GM18861 (cell line): ENCODE measurements around the gene CRIP1.

Experiments used
- ATAC-seq: cut with Tn5 transposase; IDR thresholded peaks from one replicate; pipeline ENCODE4 v1.9.1; 2021; ENCODE audit not compliant: unreplicated experiment

Gene CRIP1

GRCh38 chr14:105492031-105492970 is 5.6 kb downstream of the CRIP1 start:
- no peak for ATAC-seq

- ATAC-seq = no peak
Measured at GRCh38 chr14:105492971-105493871, 6.5 kb downstream of the CRIP1 start.

- no peak for ATAC-seq
Measured at GRCh38 chr14:105493921-105494605, 7.4 kb downstream of the CRIP1 start.

- ATAC-seq = no peak
Measured at GRCh38 chr14:105494606-105494929, 7.9 kb downstream of the CRIP1 start.

DNA sequence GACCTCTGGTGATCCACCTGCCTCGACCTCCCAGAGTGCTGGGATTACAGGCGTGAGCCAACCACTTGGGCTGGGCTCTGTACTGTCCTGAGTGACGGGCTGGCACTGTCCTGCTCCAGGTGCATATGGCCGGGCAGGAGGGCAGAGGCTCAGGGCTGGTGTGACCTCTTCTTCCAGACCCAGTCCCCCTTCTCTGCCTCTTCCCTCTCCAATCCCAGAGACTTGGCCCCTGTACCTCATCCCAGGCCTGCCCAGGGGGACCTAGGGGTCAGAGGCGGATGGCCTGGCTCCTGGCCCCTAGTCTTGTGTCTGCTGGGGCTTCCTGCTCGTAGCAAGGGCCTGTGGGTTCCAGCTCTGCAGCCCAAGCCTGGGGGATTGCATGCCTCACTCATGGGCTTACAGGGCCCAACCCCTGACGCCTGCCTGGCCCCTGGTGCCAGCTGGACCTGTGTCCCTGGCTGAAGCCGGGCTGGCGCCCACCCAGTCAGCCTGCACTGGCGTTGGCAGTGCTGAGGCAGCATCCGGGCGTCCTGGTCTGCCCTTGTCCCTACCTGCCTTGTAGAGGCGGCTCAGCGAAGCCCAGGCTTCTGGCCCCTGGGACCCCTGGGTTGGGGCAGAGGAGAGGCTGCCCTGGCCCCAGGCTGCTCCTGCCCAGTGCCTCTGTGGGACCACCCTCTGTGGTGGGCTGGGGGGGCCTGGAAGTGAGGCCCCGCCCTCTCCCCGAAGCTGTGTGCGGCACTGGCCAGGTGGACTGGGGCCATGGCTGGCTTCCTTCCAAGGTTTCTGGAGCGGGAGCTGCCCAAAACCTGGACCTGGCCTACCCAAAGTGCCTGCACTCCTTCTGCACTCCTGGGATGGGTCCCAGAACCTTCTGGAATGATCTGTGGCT is 8.7 kb downstream of the CRIP1 start:
- ATAC-seq = no peak

- ATAC-seq = no peak
Measured at GRCh38 chr14:105495990-105496830, 9.5 kb downstream of the CRIP1 start.

DNA sequence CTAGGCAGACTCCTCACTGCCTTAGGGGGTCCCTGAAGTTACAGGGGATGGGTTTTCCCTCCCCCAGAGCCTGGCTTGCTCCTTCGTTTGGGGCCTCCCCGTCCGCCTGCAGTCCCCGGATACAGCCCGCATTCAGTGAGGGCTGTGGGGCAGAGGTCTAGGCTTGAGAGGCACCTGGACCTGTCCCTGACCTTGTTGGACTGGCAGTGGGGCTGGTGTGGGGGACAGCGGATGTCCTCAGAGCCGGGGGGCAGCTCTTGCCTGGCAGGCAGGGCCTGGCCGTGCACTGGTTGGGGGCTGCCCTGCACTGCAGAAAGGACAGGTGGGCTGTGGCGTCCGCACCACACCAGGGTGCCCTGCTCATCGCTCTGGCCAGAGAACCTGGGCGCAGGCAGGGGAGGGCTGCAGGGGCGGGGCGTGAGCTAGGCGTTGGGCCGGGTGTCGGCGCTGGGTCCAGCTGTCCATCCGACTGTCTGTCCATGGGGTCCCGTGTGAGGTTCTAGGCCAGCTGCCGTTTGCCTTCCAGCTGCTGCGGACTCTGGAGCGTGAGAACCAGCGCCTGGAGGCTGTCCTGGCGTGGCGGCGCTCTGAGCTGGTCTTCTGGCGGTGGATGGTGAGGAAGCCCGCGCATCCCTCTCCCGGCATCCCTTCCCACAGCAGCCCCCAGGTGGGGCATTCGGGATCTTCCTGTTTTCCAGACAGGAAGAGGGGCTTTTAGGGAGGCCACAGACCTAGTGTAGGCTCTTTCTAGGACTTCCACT is 10.3 kb downstream of the CRIP1 start:
- ATAC-seq = no peak

DNA sequence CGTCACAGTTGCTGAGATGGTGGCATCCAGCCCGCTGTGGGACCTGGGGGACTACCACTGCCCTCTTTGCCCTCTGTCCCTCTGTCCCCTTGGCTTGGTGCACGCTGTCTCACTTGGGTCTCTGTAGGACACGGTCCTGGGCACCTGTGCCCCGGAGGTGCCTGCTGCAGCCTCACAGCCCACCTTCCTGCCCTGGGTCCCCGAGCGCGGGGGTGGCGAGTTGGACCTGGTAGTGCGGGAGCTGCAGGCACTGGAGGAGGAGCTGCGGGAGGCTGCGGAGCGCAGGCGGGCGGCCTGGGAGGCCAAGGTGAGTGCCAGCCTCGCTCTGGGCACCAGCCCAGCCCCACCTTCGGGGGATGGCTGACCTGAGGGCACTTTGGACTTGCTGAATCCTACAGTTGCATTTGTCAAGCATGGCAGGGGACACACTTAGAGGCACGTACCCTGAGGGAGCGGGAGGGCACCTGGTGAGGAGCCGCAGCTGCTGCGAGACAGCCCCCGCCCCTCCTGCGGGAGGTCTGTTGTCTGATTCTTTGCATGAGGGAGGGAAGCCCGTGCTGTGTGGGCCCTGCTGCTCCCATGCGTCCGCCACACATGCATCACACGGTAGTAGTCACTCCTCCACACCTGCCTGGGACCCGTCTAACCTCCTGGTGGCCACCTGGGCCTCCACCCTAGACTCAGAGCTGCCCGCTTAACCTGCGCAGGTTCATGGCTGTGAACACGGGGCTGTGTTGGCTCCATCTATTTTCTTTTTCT is 11.2 kb downstream of the CRIP1 start:
- no peak for ATAC-seq

DNA sequence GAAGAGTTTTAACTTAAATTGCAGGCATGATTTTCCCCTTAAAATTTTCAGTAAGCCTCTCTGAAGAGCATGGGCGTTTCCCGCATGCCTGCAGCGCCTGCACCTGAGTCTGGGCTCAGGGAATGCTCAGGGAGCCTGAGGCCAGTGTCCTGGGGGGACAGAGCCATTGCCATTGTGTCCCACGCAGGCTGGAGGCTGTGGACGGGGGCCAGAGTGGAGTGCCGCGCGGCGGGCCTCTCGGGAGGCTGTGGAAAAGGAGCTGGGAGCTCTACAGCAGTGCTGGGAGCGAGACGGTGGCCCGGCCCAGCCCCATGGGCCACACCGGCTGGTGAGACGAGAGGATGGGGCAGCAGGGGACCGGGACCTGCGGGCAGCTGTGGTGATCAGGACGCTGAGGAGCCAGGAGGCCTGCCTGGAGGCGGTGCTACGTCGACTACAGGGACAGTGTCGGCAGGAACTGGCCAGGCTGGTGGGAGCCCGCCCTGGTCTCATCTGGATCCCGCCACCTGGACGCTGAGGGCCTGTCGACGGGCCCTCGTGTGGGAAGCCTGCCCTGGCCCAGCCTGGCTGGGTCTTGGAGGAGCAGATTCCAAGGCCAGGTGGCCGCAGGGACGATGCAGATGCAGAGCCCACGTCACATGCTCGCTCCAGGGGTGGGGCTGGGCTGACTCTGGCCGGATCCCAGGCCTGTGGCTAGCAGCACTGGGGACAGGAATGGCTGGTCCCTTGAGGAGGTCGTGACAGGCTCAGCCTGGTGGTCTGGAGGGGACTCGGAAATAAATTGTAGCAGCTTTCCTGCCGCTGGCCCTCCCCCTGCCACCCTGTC is 12.0 kb downstream of the CRIP1 start:
- no peak for ATAC-seq

DNA sequence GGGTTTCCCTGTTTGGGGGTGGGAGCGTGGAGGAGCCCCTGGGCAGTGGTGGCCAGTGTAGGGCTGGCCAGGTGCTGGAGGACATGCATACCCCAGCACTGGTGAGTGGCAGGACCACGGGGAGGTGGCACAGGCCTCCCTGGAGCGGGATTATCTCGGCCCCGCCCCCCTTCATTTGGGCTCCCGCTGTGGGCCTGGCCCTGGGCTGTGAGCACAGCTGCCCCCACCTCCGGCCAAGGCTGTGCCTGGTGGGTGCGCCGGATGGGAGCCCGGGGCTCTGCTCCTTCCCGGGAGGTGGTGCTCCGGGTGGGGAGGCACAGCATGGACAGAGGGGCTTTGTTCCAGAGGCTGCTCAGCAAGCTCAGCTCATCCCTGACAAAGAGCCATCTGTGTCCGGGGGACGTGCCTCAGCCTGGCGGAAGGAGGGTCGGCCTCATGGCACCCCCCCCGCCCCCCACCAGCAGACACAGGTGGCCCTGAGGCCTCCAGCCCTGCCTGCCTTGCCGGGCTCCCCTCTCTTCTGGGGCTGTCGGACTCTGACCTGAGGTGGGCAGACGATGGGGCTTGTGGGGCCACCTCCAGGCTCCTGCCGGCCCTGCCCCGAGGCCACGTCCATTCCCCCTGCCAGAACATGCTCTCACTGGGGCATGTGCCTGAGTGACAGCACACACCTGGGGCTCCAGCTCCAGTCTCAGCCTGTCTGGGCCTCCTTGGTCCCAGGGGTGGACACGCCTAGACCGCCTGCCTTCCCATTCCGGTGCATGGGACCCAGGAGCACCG is 12.8 kb downstream of the CRIP1 start:
- no peak for ATAC-seq

DNA sequence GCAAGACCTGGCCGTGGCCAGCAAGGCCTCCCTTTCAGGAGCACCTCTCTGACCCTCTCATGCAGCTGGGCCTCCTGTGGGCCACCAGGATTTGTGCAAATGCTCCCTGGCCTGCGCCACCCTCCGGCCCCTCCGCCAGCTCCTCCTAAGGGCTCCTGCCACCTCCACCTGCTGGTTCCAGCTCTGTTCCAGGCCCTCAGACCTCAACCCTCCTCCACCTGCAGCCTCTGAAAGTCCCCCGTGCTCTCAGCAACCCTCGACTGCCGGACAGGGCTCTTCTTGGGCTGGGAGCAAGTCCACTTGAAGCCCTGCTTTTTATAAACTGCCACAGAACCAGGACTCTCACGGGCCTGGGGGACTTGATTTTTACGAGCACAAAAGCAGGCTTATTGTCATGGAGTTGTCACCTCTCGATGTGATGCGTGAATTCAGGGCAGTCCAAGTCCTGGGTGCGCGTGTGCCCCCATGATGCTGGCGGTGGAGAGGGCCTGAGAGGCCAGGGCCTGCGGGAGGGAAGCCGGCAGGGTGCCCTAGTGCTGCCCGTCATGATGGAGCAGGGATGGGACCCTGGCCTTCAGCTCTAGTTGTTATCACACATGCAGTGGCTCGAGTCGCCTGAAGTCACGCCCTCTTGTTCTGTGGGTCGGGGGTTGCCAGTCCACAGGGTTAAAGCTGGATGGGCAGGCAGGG is 13.5 kb downstream of the CRIP1 start:
- ATAC-seq = no peak

DNA sequence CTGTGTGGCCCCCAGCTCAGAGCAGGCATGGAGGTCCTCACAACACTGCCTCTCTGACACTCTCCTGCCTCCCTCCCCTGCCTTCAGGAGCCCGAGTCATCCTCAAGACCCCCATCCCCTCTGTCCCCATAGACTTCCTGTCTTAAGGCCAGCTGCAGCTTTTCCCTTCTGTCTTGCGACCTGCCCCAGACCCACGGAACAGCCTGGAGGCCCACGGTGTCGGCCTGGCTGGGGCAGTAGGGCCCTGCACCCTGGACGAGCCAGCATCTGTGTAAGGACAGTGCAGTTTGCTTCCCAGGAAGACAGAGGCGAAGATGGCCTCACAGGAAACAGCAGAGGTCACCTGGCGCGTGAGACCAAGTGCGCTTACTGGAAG is 14.0 kb downstream of the CRIP1 start:
- no peak for ATAC-seq

DNA sequence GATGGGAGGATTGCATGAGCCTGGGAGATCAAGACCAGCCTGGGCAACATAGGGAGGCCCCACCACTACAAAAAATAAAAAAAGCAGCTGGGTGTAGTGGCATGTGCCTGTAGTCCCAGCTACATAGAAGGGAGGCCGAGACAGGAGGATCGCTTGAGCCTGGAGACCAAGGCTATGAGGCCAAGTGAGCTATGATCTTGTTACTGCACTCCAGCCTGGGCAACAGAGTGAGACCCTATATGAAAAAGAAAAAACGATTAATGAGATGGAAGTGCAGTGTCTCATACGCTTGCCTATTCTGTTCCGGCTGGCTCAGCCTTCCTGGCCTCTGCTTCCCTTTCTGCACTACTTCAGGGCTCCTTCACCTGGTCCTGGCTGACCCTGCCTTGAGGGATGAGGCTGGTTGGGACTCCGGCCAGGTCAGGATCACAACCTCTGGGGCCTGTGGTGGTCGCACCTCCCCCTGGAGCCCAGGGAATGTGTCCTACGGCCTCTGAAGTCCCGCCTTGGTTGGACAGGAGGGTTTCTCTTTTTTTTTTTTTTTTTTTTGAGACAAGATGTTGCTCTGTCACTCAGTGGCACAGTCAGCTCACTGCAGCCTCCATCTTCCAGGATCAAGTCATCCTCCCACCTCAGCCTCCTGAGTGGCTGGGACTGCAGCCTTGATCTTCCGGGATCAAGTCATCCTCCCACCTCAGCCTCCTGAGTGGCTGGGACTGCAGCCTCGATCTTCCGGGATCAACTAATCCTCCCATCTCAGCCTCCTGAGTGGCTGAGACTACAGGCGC is 15.0 kb downstream of the CRIP1 start:
- ATAC-seq = no peak

- no peak for ATAC-seq
Measured at GRCh38 chr14:105502446-105503295, 16.0 kb downstream of the CRIP1 start.
